ENCODE results near the gene CAPN9.

Gene CAPN9

DNA sequence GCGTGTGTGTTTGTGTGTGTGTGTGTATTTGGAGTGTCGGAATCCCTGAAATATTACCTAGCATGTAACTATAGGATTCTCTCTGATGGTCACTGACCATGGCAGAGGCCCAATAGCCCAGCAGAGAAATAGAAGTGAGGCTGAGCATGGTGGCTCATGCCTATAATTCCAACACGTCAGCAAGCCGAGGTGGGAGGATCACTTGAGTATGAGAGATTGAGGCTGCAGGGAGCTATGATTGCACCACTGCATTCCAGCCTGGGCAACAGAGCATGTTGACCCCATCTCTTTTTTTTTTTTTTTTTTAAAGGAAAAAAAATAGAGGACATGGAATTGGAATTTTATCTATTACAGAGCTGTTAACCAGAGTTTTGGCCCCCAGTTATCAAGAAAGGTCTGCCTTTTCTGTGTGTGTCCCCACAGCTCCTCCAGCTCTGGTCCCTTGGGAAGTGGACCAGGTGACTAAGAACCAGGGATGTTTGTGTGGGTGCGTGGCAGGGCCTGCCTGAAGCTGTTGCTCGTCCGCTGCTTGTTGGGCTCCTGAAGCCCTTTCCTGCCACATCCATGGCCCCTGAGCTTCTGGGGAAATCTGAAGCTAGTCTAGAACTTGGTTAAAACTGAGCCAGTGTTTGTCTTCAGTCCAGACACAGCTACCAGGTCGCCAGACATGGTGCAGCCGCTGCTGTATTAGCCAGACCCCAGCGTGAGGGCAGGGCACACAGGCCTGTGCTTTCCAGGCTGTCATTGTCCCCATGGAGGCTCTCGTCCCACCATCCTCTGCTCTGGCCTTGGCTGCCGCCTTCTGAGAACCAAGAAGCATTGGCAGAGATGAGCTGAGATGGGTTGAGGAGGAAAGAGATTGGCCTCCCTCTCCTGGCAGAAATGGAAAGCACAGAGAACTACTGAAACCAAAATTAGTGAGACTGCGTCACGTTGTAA lies 25.5 kb downstream of the CAPN9 start:
- DNase-seq = no peak

DNA sequence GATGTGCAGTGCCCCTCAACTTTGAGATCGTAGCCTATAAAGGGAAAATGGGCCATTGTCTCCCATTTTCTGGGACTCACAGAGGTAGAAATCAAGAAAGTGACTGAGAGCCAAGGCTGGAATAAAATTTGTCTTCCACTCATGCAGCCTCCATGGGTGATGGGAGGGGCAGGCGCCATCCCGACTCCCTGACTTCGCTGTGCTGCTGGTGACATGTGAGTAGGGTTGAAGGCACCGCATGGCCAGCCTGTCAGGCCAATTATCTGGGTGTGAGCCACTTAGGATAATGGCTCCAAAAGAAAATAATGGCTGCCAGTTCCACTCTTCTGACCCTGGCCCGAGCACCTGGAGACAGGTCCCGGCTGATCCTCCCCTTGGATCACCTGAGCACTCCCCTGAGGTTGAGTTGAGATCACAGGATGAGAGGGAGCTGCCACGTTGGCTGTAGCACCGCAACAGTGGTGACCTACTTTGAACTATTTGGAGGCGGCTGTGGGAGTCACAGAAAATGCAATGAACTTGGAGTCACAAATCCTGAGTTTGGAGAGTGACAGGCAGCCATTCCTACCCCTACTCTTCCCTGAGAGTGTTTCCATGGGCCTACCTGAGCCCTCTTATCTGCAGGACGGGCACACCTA lies 26.3 kb downstream of the CAPN9 start:
- DNase-seq = no peak

DNA sequence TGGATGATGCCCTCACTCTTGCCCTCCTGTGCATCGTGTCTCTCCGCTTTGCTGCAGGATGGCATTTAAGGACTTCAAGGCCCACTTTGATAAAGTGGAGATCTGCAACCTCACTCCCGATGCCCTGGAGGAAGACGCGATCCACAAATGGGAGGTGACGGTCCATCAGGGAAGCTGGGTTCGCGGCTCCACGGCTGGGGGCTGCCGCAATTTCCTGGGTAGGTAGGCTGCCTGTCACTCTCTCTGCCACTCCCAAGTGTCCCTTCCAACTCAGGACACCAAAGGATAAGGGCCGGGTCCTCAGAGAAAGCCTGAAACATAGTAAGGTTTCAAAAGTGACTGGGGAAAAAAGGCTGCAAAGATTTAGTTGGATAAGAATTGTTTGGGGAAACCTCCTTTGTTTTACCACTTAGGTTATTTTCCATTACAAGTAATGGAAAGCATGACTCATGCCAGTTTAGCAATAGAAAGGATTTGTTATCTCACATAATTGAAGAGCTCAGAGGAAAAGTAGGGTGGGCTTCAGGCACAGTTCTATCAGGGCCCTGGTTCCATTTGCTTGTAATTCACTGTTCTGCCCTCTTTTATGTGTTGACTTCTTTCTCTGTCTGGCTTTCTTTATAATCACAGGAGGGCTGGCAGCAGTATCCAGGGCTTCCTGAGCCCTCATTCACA lies 31.9 kb downstream of the CAPN9 start:
- DNase-seq = no peak

DNA sequence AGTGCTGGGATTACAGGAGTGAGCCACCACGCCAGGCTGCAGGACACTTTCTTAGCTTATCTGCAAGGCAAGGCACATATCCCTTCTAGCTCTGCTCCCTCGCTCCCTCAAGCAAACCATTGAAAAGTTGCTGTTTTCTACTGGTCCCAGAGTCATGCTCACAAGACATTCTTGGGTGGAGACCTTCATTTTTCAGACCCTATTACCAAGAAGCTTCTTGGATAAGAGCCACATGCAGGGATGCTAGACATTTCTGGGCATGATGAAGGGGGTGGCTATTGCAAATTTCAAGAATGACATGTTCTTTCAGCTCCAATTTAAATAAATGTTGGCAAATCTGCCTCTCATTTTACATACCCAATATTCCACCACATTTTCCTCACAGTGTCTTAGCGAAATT lies 33.9 kb downstream of the CAPN9 start:
- no peak for DNase-seq

DNA sequence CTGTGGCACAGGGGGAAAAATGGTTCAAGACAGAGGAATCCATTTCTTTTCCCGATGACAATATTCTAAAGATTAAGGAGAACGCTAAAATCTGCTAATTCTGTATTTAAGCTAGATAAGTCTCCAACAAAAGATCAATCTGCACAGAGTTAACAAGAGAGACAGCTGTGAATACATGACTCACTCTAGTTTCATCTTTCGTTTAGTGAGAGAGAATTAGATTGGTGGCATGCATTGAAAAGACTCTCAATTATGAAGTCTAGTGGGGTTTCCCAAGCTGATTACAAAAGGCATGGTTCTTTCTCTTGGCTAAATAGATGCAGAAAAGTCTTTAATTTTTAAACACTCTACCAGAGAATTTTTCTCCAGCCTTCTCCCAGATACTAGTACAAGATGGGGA lies 34.4 kb downstream of the CAPN9 start:
- DNase-seq = no peak

DNA sequence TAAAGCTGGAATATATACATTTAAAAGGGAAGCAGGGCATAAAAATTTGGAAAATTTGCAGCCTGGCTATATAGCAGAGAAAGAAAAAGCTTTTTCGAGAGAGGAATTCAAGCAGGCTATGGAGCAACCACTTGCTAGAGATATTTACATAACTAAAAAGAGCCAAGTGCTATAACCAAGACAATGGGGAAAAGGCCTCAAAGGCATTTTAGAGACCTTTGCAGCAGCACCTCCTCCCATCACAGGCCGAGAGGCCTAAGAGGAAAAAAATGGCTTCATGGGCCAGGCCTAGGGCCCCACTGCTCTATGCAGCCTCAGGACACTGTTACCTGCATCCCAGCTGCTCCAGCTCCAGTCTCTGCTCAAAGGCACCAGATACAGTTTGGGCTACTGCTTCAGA lies 37.0 kb downstream of the CAPN9 start:
- DNase-seq = peak; percentile 12

DNA sequence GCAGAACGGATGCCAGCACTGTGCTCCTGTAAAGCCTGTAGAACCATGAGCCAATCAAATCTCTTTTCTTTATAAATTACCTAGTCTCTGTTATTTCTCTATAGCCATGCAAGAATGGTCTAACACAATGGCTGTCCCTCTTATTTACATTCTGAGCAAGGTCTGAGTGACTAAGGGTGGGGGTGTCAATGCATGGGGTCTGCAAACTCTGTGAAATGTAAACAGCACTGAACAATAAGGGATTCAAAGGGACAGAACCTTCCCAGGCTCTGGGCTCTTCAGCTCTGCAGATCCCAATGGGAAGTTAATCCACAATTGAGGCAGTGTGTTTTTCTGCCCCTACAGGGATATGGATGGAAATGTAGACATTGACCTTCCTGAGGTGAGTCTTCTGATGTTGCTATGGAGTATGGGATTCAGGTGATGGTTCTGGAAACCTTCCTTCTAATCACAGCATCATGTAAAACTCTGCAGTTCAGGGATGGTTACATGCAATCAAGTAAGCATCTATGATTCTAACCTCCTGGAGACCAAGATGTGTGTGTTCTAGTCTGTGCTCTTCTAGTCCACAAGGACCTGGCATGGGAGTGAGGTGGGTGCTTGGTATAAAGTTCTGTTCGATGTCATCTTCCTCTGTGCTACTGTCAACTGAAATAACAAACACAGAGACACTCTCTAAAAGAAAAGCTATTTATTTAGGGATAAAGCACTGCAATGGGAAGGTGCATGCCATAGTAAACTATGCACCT lies 38.6 kb downstream of the CAPN9 start:
- peak; percentile 13 for DNase-seq

DNA sequence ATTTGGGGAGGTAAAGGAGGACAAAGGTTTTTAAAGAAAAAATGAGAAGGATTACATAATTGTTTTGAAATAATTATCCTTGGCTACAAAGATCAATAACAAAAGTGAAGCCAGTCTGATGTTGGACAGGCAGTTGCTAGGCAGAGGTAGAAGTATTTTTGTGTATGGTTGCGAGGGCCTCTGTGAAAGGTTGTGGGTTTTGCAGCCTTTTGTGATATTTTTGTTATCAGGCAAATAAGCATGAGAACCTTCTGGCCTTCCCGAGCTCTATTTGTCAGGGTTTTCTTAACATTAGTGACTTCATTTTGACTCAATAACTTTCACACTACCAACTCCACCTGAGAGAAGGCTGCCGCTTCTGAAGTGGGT lies 39.2 kb downstream of the CAPN9 start:
- DNase-seq = no peak

DNA sequence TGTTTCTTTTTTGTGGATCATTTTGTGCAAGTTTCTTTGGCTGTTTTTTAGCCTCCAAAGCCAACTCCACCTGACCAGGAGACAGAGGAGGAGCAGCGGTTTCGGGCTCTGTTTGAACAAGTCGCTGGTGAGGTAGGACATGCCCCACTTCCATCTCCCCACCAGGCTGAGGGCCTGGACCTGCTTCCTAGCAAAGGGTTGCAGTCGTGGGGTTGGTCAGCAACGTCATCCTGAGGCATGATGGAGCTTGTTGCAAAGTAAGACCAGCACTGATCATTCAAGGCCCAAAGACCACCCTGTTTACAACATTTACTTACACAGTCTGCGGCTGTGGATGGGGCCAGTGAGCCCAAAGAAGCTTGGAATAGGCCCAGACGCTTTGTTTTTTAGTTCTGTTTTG lies 40.3 kb downstream of the CAPN9 start:
- DNase-seq = peak; percentile 22

DNA sequence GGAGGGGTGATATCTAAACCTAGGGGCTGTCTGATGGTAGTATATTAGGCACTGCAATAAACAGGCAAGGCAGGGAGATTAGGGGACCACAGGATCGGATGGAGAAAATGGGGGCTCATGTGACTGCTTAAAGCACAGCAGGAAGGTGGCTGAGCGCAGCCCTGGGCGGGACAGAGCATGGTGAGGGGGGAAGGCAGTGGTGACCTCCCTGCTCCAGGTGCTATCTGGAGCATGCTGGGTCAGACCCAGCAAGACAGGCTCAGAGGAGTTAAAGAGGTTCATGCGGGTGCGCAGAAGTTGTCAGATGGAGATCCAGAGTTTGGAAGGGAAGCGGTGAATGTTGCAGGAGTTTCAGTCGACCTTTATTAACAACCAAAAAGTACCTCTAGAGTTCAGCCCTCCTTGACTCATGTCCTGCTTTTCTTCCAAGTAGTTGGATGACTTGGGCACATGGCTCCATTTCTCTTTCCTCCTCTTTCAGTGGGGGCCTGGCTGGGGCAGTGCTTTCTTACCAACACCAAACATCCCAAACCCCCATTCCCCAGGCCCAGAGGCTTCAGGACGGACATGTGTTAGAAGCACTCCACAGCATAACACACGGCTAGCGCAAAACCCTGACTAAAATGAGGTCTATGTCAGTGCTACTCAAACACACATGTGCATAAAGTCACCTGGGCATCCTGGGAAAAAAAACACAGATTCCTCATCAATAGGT lies 41.5 kb downstream of the CAPN9 start:
- peak; percentile 9 for DNase-seq

DNA sequence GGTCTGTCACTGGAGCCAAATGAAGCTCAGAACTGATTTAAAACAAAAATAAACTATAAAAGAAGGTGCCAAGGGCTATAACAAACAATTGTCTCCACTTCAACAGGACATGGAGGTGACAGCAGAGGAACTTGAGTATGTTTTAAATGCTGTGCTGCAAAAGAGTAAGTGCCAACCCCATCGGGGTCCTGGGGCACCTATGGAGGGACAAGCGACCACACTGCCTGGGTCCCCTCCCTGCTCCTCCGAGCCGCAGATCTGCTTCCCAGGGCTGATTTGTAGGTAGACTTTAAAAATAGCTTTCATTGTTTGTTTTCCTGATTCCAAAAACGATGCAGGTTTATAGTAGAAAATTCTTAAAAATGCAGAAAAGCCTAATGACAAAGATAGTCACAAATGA lies 42.8 kb downstream of the CAPN9 start:
- DNase-seq = peak; percentile 12

DNA sequence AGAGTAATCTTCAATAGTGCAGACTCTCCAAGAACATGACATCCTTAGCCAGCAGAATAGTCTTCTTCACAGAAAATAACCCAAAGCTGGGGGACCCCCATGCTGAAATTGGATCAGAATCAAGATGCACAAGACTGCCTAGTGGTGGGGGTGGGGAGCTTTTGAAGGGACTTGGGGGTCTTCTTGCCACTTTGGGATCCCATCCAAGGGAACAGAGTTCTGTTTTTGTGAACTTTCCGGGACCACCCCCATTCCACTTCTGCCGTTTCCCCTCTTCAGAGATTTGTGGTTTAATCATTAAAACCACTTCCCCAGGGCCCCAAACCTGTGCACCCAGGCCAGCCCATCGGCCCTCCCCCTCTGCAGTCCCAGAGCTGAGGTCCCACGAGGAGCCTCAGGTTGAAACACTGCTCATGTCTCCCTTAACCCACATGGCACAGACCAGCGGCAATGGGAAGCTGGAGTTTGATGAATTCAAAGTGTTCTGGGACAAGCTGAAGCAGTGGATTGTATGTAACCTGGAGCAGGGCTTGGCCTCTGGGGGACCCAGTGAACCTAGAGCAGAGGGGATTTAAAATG lies 44.9 kb downstream of the CAPN9 start:
- peak; percentile 2 for DNase-seq

DNA sequence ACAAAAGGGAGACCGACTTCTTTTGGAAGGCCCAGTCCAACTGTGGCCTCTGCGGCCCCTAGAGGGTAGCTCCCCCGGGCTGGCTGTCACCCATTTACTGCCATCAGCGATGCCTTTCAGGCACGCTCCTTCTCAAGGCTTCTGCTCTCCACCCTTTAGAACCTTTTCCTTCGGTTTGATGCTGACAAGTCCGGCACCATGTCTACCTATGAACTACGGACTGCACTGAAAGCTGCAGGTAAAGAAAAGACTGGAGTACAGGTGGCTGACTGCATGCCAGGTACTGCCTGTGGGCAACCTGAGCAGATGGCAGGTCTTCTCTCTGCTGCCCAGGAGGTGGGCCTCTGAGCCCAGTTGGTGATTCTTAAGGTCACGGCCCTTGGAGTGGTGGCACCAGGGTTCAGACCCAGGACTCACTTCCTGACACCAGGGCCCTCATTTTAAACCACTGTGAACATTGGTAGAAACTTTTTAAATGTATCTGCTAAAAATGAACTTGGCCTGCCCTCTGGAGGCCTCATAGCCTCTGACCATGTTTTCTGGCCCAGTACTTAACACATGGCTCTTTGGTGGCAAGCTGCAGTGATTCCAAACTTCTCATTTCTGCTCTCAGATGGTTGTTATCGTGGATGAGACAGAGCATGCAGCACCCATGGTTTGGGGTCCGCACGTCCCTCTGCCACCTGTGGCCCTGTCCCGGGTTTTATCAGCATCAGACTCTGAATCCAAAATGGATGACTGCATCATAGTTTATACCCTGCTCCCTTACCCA lies 45.7 kb downstream of the CAPN9 start:
- peak; percentile 19 for DNase-seq

DNA sequence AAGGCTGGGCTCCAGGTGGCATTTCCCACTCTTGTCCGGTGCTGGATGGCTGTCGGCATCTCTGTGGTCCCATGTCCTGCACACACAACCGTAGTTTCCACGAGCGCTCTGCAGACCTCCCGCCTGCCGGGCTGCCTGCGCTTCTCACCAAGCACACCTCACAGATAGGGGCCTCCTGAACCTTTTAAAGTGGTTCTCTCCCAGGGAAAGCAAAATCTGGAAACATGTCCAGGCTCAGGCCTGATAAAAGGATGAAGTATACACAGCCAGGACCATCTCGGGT lies 46.2 kb downstream of the CAPN9 start:
- DNase-seq = no peak

DNA sequence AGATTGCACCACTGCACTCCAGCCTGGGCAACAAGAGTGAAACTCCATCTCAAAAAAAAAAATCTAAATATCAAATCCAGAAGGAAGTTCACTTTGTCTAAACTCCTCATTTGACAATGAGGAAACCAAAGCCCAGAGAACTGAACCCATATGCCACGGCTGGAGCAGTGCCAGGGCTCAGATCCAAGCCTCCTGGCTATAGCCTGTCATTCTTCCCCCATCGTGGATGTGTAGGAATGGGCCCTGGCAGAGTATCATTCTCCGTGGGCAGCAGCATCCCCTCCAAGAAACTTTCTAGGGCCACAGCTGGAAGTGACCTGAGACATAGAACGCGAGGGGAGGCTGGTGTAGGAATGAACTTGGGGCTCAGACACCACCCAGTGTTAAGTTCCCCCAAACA lies 47.2 kb downstream of the CAPN9 start:
- peak; percentile 61 for DNase-seq

DNA sequence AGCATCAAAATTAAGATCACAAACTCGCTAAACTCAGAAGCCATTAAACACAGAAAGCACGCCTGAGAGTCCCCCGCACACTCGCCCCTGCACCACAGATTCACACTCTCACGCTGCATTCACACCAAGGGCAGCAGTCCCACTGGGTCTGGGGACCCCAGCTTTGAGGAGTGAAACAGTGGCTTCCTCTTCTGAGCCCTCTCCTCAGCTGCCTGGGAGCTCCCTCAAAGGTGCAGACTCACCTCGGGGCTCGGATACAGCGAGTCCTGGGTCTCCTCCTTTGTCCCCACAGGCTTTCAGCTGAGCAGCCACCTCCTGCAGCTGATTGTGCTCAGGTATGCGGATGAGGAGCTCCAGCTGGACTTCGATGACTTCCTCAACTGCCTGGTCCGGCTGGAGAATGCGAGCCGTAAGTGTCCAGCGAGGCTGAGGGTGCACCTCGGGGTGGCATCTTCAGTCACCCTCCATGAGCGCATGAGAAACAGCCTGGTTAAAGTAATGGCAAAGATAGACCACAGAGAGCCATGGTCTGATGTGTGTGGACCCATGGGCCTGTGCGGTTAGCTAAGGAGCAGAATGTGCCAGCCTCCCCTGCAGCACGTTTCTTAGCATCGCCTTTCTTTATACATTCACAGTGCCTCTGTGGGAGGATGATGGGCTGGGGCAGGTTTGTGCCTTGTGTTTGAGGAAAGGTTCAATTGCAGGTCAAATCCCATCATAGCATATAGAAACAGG lies 47.9 kb downstream of the CAPN9 start:
- peak; percentile 40 for DNase-seq

DNA sequence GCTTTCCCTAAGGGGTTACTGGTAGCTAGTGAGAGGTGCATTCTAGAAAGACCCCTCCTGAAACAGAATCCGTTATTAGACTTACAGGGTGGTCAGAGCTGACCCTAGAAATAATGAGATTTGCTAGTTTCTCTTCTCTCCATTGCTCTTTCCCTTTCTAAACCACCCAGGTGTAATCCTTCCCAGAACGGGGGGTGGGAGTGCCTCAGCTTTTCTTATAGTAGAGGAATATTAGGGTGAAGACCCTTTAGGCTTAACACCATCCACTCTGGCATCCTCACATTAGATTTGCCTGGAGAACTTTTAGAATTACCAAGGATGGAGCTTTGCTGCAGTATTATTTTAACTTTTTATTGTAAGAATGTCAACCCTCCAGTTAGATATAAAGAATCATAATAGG lies 49.4 kb downstream of the CAPN9 start:
- DNase-seq = peak; percentile 21

DNA sequence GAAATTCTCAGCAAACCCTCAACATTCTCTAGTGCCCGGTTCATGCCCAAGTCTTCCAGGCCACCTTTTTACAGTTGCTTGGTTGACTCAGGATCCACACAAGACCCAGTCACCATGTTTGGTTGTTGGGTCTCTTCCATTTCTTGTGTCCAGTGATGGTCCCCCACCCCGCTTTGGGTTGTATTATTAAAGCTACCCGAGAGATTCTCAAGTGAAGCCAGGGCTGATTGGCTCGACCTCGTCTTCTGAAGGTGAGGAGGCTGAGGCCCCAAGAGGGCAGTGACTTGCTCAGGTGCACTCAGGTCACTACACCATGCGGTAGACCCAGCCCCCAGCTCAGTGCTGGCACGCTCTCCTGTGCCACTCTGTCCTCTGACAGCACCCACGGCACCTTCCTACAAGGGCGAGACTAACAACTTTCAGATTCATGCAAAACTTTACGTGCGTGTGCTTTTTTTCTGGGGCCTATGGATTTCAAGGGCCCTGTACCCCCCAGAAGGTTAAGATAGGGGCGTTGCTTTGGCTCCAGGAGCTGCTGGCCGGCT lies 50.3 kb downstream of the CAPN9 start:
- no peak for DNase-seq

DNA sequence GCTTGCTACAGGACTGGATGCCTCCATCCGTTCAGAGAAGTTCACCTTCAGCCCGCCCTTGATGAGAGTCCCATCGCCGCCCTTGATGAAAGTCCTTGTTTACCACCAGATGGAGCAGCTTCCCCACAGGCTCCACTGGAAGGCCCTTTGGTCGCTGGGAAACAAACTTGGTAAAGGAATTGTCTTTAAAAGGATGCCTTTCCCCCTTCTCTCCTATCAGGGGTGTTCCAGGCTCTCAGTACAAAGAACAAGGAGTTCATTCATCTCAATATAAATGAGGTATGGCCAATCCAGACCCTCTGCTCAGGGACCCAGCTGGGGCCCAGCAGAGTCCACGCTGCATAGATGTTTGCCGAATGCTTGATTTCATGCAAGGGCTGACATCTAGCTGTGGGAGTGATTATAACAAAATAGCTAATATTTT lies 50.8 kb downstream of the CAPN9 start:
- peak; percentile 78 for DNase-seq

DNA sequence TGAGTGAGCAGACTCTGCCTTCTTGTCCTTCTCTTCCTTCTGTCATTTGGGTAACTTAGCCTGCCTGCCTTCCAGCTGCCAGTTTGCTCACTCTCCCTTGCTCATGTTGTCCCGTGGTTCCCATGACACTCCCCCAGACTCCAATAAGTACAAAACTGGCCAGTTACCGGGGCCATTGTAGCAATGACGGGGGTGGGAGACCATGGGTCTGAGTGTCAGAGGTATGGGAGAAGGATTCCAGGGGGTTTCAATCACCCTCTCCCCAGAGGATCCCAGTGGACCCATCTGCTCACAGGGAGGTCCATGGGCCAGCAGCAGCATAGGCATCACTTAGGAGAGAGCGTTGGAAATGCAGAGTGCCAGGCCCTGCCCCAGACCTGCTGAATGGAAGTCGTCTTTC lies 51.3 kb downstream of the CAPN9 start:
- DNase-seq = peak; percentile 27
